PFSK-1 (cell line): Measurements from ENCODE around the gene HTR1B.

Source experiments
- FOXP2 ChIP-seq: optimal IDR thresholded peaks from 2 replicates; pipeline ENCODE3; 2011; ENCODE audit warnings: borderline replicate concordance, control low read depth, inconsistent platforms; ENCODE audit not compliant: insufficient read depth; ENCODE audit errors: extremely low read length, extremely low read depth
- POLR2AphosphoS5 ChIP-seq: IDR thresholded peaks from 2 replicates; pipeline ENCODE4 v1.6.1; 2012; ENCODE audit warnings: low read depth, mild to moderate bottlenecking, control low read depth, low read length, moderate library complexity
- REST ChIP-seq, 2 experiments: IDR thresholded peaks; 2 replicates each; pipeline versions ENCODE4 v1.6.1 to v1.8.0; 2011 to 2012; ENCODE audit warnings: low read depth in 2 of 2, low read length in 2 of 2, control low read depth in 1 of 2, inconsistent platforms in 1 of 2, mild to moderate bottlenecking in 1 of 2, moderate library complexity in 1 of 2; ENCODE audit not compliant: insufficient read depth in 1 of 2
- SIN3A ChIP-seq: IDR thresholded peaks from 2 replicates; pipeline ENCODE4 v1.6.1; 2012; ENCODE audit warnings: mild to moderate bottlenecking, low read length, moderate library complexity, borderline replicate concordance; ENCODE audit not compliant: insufficient read depth
- TAF1 ChIP-seq: IDR thresholded peaks from 2 replicates; pipeline ENCODE4 v1.6.1; 2012; ENCODE audit warnings: low read length, control low read depth, borderline replicate concordance; ENCODE audit not compliant: insufficient read depth

Gene HTR1B

GRCh38 chr6:77487808-77488425 lies 24.6 kb upstream of the HTR1B start:
- TF ChIP-seq POLR2AphosphoS5 (no peak), REST (IDR thresholded peaks at IDR 0.05; ENCODE audit: insufficient read depth in 1 of 2, low read depth in 2 of 2, low read length in 2 of 2) (no peak), FOXP2 (no peak), SIN3A (no peak), TAF1 (no peak)

DNA sequence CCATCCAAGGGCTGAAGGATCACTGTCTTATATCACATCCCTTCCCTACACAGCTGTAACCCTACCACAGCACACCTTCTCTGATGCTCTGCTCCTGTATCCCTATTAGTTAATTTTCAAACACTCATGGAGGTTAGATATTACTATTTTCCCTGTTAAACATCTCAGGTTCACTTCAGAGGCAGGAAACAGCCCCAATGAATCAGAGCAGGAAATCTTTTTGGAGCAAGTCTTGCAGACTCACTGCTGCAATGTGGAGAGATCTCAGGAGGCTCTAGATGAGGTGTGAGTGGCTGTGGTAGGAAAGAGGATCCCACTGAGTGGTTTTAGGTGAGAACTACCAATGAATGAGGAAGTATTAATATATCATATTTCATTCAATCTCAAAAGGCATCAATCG lies 19.7 kb upstream of the HTR1B start:
- TF ChIP-seq REST (IDR thresholded peaks at IDR 0.05; ENCODE audit: insufficient read depth in 1 of 2, low read depth in 2 of 2, low read length in 2 of 2) (no peak), POLR2AphosphoS5 (no peak), SIN3A (no peak), FOXP2 (no peak), TAF1 (no peak)

DNA sequence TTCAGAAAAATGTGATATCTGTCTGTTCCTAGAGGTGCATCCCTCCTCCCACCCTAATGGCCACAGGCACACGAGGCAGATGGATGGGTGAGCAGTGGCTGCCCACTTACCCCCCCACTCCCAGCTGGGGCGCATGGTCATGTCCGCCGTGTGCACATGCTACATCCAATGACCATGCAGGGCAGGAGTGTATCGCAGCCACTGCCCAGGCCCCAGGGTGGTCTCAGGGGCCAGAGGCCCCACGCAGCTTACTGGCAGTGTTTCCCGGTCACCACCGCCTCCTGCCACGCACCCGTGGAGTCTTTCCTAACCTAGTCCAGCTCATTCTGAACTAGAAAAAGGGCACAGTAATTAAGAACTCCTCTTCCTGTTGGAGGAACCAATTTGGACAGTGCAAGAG lies 11.7 kb upstream of the HTR1B start:
- TF ChIP-seq POLR2AphosphoS5 (no peak), FOXP2 (no peak), TAF1 (no peak), SIN3A (no peak), REST (IDR thresholded peaks at IDR 0.05; ENCODE audit: insufficient read depth in 1 of 2, low read depth in 2 of 2, low read length in 2 of 2) (no peak)

DNA sequence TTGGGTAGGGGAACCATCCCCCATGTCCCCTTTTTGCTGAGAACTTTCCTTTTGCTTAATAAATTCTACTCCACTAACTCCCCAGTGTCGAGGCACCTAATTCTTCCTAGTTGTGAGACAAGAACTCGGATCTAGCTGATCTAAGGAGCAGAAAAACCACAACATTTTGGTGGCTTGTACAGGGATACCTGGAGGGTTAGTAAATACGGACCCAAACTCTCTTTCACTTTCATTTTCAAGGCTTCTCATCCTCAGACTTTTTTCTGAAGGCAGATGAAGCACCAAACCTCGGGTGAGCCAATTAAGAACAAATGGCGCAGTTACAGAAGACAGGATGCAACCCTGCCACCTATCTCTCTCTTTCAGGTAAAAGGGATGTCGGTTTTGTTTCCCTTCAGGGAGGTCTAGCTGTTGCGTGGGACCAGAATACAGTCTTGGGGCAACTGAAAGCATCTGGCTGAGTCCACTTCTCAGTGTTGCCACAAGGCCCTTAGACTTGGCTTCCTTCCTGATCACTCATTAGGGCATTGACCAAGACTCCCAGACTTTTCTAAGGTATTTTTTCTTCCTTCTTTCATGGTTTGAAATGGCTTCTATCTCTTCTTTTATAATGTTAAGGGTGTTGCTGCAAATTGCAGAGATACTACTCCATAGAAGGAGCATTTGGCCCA lies 11.1 kb upstream of the HTR1B start:
- TF ChIP-seq FOXP2 (no peak), SIN3A (no peak), TAF1 (no peak), POLR2AphosphoS5 (no peak), REST (IDR thresholded peaks at IDR 0.05; ENCODE audit: insufficient read depth in 1 of 2, low read depth in 2 of 2, low read length in 2 of 2) (no peak)

DNA sequence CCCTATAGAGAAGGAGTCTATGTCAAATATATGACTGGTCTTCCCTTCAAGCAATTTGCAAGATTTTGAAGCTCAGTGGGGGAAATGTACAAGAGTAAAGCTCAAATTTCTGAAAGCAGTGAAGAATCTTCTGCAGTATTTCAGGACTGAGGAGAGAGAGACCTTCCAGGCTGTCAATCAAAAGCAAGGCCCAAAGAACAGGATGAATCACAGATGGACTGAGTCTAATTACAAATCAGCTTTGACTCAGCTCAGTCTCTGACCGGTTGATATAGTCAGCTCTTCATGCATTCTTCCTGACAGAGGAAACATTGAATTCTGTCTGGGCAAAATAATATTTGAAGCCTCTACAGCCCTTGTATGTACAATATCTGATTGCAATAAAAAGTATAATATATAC lies 7.7 kb upstream of the HTR1B start:
- no peak for TF ChIP-seq SIN3A
- TF ChIP-seq REST (IDR thresholded peaks at IDR 0.05; ENCODE audit: insufficient read depth in 1 of 2, low read depth in 2 of 2, low read length in 2 of 2) = no peak
- no peak for TF ChIP-seq POLR2AphosphoS5
- no peak for TF ChIP-seq TAF1
